Activated T-helper 17 cell treated with anti-CD3 and anti-CD28 coated beads, Interleukin-2, amount 50 U/mL, for 72 hours (primary cell): ENCODE data around the gene DPF3. TPM values are rescaled to one million over a fixed set of nuclear protein-coding genes. Genes with fewer than 3 reads are reported as not detected.
A peak's percentile ranks its signal among the peaks of the same experiment; 100 is the strongest.

Source experiments
- ATAC-seq: fragments of 150-1000 bp; cut with Tn5 transposase; replicated peaks from 2 replicates; pipeline ENCODE4 v1.10.0; 2021; ENCODE audit warnings: mild to moderate bottlenecking, moderate library complexity
- H3K27ac Mint-ChIP-seq: one replicate; pipeline ENCODE4 v1.8.0; 2022; ENCODE audit warnings: mixed read lengths
- H3K27me3 Mint-ChIP-seq: one replicate; pipeline ENCODE4 v1.8.0; 2022; ENCODE audit warnings: mixed read lengths
- H3K36me3 Mint-ChIP-seq: one replicate; pipeline ENCODE4 v1.8.0; 2022; ENCODE audit warnings: low read depth, mild to moderate bottlenecking, mixed read lengths
- H3K4me1 Mint-ChIP-seq: one replicate; pipeline ENCODE4 v1.8.0; 2022; ENCODE audit warnings: mixed read lengths
- H3K4me3 Mint-ChIP-seq: one replicate; pipeline ENCODE4 v1.8.0; 2022; ENCODE audit warnings: mild to moderate bottlenecking, mixed read lengths
- H3K9me3 Mint-ChIP-seq: one replicate; pipeline ENCODE4 v1.8.0; 2022; ENCODE audit warnings: mixed read lengths
- total RNA-seq, 2 donors: library from RNA; stranded (reverse); gene quantifications; one replicate each; pipeline ENCODE4 v1.2.3, GENCODE V29; 2022

The DPF3 gene
- total RNA-seq, 2 donors from 2014 or later, result 0.13 to 0.30 TPM

GRCh38 chr14:72740504-72740961 lies 153.4 kb downstream of the DPF3 start:
- Mint-ChIP-seq H3K4me3 (no peak overlapping the region), H3K27ac (no peak overlapping the region), H3K9me3 (no peaks in the 10 kb centered on the region), H3K36me3 (no peaks in the 10 kb centered on the region), H3K27me3 (no peaks in the 10 kb centered on the region), H3K4me1 (no peaks in the 10 kb centered on the region)
- ATAC-seq, result no peak

DNA sequence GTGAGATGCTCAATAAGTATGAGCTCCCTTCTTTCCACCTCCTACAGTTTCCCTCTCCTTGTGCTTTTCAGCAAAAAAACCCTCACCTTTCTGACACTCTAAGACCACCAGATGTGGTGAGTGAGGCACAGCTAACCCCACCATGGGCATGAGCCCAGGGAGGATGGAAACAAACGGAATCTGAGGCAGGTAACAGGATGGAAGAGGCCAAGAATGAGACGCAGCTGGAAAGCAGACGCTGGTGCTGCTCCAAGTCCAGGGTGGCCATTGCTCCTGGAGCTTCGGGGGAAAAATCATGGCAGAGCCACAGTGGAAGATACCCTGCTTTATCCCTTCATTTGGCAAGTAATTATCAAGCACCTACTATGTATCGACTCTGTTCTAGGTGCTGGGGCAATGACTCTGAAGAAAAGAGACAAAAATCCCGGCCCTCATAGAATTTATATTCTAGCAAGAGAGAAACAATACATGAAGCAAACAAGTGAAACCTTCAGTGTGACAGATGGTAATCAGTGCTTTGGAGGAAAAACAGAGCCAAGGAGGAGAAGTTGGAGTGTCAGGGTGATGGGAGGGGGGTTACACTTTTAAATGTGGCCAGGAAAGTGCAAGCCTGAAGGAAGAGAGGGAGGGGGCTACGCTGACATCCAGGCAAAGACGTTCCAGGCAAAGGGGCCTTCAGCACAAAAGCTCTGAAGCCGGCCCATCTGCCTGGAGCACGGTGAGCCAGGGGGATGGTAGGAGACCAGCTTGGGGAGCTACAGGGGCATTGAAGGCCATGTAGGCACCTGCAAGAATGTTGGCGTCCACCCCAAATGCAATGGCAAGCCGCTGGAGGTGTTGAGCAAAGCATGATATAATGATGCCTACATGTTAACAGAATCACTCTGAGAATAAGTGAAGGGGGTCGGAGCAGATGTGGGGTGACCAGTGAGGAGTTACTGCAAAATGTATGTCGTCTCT lies 154.2 kb downstream of the DPF3 start:
- ATAC-seq, result no peak

DNA sequence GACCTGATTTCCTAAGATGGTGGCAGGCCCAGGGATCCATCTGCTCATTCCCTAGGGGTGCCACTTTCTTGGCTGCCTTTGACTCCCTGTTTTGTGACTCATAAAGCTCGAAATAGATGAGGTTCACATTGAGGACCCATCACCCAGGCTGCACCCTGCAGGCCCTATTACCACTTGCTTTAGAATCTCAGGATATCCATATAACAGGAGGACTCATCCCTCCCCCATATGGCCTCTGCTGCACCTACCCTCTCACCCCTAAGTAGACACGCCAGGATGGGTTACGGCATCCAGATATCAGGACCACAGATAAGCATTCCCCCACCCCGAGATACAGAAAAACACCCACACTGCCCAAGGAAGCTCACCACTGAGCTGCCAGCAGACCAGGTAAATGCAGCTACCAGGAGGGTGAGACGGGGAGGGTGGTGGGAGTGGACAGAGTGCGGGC lies 155.7 kb downstream of the DPF3 start:
- no peak overlapping the region for H3K27ac Mint-ChIP-seq

More for the DNA sequence above, 154.2 kb downstream of the DPF3 start:
- Mint-ChIP-seq H3K36me3 (no peaks in the 10 kb centered on the region), H3K9me3 (no peaks in the 10 kb centered on the region), H3K4me3 (no peak overlapping the region), H3K4me1 (no peaks in the 10 kb centered on the region), H3K27me3 (no peaks in the 10 kb centered on the region), H3K27ac (no peak overlapping the region)

DNA sequence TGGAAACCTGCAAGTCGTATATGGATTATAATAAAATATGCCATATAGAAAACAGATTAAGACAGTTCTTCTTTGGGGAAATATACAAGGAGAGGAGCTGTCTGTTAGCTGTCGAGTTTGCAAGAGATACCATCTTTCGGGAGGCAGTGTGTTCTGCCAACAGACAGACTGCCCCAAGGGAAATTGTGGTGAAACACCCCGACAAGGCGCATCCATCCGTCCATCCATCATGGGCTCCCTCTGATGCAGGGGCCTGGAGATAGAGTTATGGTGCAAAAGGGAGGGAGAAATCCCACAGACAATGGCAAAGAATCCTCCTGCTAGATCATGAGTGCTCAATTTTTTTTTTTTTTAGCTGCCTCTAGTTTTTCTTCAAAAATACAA lies 156.3 kb downstream of the DPF3 start:
- no peak overlapping the region for H3K4me3 Mint-ChIP-seq
- no peaks in the 10 kb centered on the region for H3K4me1 Mint-ChIP-seq
- H3K27me3 Mint-ChIP-seq, result peaks cover 4% of the 10 kb centered on the region
- H3K9me3 Mint-ChIP-seq, result no peaks in the 10 kb centered on the region
- no peak for ATAC-seq
- no peaks in the 10 kb centered on the region for H3K36me3 Mint-ChIP-seq
- H3K27ac Mint-ChIP-seq, result no peak overlapping the region

More for the DNA sequence above, 155.7 kb downstream of the DPF3 start:
- Mint-ChIP-seq H3K27me3 (peaks cover under 1% of the 10 kb centered on the region), H3K4me1 (no peaks in the 10 kb centered on the region), H3K36me3 (no peaks in the 10 kb centered on the region), H3K4me3 (no peak overlapping the region), H3K9me3 (no peaks in the 10 kb centered on the region)
- no peak for ATAC-seq

GRCh38 chr14:72736786-72737559 lies 156.9 kb downstream of the DPF3 start:
- Mint-ChIP-seq H3K4me1 (no peaks in the 10 kb centered on the region), H3K36me3 (no peaks in the 10 kb centered on the region), H3K4me3 (no peak overlapping the region), H3K27me3 (peaks cover 4% of the 10 kb centered on the region), H3K27ac (no peak overlapping the region), H3K9me3 (no peaks in the 10 kb centered on the region)
- no peak for ATAC-seq

GRCh38 chr14:72736308-72736707 lies 157.6 kb downstream of the DPF3 start:
- Mint-ChIP-seq H3K9me3 (no peaks in the 10 kb centered on the region), H3K36me3 (no peaks in the 10 kb centered on the region), H3K27ac (no peak overlapping the region), H3K27me3 (peaks cover 4% of the 10 kb centered on the region), H3K4me3 (no peak overlapping the region), H3K4me1 (no peaks in the 10 kb centered on the region)
- ATAC-seq, result no peak

DNA sequence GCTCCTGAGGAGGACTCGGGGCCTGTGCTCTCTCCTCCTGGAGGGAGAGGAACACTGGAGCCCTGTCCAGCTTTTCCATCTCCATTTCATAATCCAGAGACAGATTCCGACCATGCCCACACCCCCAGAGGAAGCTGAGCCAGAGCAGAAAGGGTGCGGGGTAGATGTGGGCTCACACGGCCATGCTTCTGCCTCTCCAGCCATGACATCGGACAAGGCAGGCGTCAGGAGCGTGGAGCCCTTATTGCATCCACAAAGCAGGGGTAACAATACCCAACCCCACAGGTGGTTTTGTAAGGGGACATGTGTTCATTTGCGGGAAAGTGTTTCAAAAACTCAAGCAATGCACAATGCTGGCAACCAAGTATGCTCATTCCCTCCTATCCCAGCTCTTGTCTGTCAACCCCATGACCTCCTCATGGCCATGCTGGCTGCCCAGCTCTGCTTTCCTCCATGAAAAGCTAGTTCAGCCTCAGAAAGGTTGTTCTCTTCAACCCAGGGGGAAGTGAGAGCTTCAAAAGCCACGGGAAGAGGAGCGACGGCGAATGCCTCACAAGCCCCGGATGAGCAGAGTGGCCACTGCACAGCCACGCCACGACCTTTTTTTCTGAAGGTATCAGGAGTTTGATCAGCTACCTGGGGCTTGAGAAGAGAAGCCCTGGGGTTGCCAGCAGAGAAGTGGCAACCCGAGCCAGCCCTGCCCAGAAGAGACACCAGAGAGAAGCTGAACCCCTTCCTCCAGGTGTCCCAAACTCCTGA lies 161.7 kb downstream of the DPF3 start:
- Mint-ChIP-seq H3K4me1 (no peaks in the 10 kb centered on the region), H3K9me3 (no peaks in the 10 kb centered on the region)
- no peak for ATAC-seq

GRCh38 chr14:72731252-72732020 lies 162.5 kb downstream of the DPF3 start:
- no peak for ATAC-seq
- no peak overlapping the region for H3K4me3 Mint-ChIP-seq
- H3K27me3 Mint-ChIP-seq, result peaks cover 4% of the 10 kb centered on the region
- no peaks in the 10 kb centered on the region for H3K4me1 Mint-ChIP-seq
- no peak overlapping the region for H3K27ac Mint-ChIP-seq
- no peaks in the 10 kb centered on the region for H3K9me3 Mint-ChIP-seq
- no peaks in the 10 kb centered on the region for H3K36me3 Mint-ChIP-seq

More for the DNA sequence above, 161.7 kb downstream of the DPF3 start:
- Mint-ChIP-seq H3K36me3 (no peaks in the 10 kb centered on the region), H3K4me3 (no peak overlapping the region), H3K27me3 (peaks cover 4% of the 10 kb centered on the region), H3K27ac (no peak overlapping the region)

GRCh38 chr14:72730468-72730867 lies 163.4 kb downstream of the DPF3 start:
- no peak for ATAC-seq
- Mint-ChIP-seq H3K27me3 (peaks cover 4% of the 10 kb centered on the region), H3K36me3 (no peaks in the 10 kb centered on the region), H3K4me1 (no peaks in the 10 kb centered on the region), H3K27ac (no peak overlapping the region), H3K4me3 (no peak overlapping the region), H3K9me3 (no peaks in the 10 kb centered on the region)

- H3K36me3 Mint-ChIP-seq, result no peaks in the 10 kb centered on the region
- H3K27ac Mint-ChIP-seq, result no peak overlapping the region
- H3K27me3 Mint-ChIP-seq, result no peaks in the 10 kb centered on the region
- ATAC-seq, result no peak
- no peaks in the 10 kb centered on the region for H3K4me1 Mint-ChIP-seq
- H3K4me3 Mint-ChIP-seq, result no peak overlapping the region
- H3K9me3 Mint-ChIP-seq, result no peaks in the 10 kb centered on the region
Observed at GRCh38 chr14:72726444-72726843, 167.5 kb downstream of the DPF3 start.

GRCh38 chr14:72723858-72724530 lies 169.9 kb downstream of the DPF3 start:
- no peaks in the 10 kb centered on the region for H3K36me3 Mint-ChIP-seq
- H3K27me3 Mint-ChIP-seq, result no peaks in the 10 kb centered on the region
- H3K9me3 Mint-ChIP-seq, result no peaks in the 10 kb centered on the region

GRCh38 chr14:72722201-72722785 lies 171.6 kb downstream of the DPF3 start:
- Mint-ChIP-seq H3K4me3 (no peak overlapping the region), H3K9me3 (no peaks in the 10 kb centered on the region), H3K36me3 (no peaks in the 10 kb centered on the region), H3K27me3 (no peaks in the 10 kb centered on the region), H3K27ac (no peak overlapping the region), H3K4me1 (peaks cover under 1% of the 10 kb centered on the region)
- ATAC-seq, result no peak

More at GRCh38 chr14:72723858-72724530, 169.9 kb downstream of the DPF3 start:
- H3K27ac Mint-ChIP-seq, result peak overlapping the region; percentile 26
- no peak overlapping the region for H3K4me3 Mint-ChIP-seq
- ATAC-seq, result no peak
- no peaks in the 10 kb centered on the region for H3K4me1 Mint-ChIP-seq

- H3K4me1 Mint-ChIP-seq, result peaks cover 6% of the 10 kb centered on the region
- H3K9me3 Mint-ChIP-seq, result no peaks in the 10 kb centered on the region
- H3K27me3 Mint-ChIP-seq, result no peaks in the 10 kb centered on the region
- no peak overlapping the region for H3K27ac Mint-ChIP-seq
- H3K36me3 Mint-ChIP-seq, result no peaks in the 10 kb centered on the region
- no peak overlapping the region for H3K4me3 Mint-ChIP-seq
- ATAC-seq, result no peak
Observed at GRCh38 chr14:72721083-72721482, 172.8 kb downstream of the DPF3 start.
